GM21390 (cell line): ENCODE measurements around the gene TAF10.

Source experiments
- ATAC-seq: cut with Tn5 transposase; IDR thresholded peaks from one replicate; pipeline ENCODE4 v1.9.1; 2021; ENCODE audit not compliant: unreplicated experiment

Gene TAF10

DNA sequence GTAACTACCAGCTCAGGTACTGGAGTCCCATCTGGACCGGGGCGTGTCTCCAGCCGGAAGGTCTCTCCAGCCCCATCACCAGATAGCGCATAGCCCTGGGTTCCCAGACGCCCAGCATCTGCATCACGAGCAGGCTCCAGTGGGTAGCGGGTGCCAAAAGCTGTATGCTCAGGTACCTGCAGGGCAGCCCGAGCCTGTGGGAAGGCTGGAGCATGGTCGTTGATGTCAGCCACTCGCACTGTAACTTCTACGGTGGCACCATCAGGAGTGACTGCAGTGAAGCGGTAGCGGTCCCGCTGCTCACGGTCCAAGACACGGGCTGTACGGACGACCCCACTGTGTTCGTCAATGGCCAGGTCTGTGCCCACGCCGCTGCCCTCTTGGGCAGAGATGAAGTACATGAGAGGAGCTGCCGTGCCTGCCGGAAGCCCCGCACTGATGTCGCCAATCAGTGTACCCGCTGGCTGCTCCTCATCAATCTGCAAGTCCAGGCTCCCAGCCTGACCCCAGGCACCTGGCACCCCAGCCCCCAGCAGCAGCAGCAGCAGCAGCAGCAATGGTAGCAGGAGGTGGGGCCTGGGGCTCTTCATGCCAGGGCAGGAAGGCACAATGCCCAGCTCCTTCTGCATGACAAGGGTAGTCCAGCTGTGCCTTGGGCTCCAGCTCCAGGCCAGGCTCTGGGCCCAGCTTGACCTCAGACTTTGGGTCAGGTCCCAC lies 29.1 kb upstream of the TAF10 start:
- ATAC-seq: no peak

DNA sequence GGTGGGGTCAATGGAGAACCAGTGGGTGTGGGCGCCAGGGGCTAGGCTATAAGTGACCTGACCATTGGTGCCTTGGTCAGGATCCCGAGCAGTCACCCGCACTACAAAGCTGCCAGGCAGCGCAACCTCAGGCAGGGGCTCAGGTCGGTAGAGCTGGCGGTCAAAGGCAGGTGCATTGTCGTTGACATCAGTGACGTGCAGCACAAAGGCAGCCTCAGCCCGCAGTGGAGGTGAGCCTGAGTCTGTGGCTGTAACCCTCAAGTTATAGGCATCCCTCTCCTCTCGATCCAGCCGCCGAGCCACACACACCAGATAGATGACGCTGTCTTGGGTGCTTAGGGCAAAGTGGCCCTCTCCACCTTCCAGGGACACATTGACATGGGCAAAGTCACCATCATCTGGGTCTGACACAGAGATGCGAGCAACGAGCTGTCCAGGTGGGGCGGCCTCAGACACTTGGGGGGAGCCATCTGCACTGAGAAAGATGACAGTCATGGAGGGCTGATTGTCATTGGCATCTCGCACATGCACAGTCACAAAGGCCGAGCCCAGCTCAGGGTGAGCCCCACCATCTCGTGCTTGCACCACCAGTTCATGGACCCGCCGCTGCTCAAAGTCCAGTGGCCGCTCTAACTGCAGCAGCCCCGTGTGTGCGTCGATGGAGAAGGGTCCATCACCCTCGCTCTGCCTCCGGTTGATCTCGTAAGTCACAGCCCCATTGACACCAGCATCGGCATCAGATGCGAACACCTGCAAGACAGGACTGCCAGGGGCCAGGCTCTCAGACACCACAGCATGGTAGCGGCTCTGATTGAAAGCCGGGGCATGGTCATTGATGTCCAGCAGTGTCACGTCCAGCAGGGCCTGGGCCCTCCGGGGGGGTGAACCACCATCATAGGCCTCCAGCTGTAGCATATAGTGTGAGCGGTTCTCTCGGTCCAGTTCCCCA lies 28.3 kb upstream of the TAF10 start:
- no peak for ATAC-seq

DNA sequence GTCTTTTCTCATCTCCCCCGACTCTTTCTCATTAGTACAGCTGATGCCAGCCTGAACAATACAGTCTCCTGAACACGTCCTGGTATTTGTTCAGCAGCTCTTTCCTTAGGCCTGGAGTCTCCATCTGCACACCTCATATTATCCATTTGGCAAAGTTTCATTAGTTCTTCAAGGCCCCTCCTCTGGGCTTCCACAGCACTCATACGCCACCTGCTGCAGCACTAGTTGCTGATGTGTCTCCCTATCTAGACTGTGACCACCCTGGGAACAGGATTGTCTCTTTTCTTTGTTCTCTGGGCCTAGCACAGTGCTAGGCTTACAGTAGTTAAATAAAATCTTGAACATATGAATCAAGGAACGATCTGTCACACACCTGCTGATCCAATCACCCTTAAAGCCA lies 26.4 kb upstream of the TAF10 start:
- ATAC-seq: no peak

DNA sequence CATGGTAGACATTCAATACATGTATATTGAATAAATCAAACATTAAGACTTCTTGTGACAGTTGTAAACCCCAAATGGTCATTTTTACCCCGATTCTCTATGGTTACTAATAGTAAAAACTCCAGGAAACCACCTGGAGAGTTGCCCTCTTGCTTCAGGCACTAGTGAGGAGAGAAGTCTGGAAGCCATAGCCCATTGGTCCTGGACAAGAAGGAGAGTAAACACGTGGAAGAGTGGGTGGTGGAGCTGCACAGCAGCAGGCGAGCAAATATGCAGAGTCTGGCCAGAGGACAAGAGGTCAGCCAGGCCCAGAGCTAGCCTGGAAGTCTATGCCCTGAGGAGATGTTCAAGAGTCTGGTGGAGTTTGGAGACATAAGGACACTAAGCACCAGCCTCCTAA lies 25.9 kb upstream of the TAF10 start:
- ATAC-seq: no peak

DNA sequence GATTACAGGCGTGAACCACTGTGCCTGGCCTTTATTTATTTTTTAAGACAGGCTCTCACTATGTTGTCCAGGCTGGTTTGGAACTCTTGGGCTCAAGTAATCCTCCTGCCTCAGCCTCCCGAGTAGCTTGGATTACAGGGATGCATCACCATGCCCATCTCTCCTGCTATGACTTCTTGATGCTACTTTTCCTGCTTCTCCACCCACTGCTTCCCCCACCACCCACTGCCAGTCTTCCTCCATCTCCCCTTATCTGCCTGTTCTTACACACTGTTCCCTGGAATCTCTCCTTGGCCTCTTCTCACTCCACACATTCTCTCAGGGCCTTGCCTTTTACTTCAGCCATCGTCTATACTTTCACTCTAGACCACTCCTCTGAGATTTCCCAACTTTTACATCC lies 24.5 kb upstream of the TAF10 start:
- ATAC-seq: no peak

DNA sequence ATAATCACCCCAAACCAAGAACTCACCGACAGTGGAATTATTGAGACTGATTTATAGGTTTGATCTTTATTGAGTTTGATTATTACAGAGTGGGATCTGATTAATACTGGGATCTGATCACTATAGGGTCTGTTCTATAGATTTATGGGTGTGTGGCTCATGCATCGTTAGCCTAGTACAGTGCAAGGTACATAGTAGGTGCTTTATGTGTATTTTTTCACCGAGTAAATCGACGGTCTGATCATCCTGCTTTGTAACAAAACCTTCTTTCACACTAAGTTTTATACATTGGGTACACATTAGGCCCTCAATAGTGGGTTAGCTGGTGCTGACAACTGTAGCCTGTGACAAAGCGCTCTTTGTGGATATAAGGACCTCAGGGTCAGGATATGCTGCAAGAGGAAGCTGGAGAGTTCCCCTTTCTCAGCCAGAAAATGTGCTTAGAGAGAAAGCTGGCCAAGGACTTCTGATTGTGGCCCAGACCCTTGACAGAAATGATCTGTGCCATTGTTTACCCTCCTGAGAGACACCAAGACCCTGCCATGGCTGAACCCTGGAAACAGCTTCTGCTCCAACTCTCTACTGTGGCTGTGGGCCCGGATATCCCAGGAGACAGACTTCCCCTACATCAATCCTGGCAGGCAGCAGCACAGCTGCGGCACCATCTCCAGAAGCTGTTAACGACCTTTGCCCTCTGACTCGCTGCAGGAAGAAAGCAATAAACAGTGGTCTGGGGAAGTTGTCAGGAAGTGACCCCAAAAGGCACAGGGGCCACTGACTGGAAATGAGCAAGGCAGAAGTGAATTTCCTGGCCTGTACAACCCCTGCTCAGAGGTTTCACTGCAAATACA lies 23.3 kb upstream of the TAF10 start:
- no peak for ATAC-seq

DNA sequence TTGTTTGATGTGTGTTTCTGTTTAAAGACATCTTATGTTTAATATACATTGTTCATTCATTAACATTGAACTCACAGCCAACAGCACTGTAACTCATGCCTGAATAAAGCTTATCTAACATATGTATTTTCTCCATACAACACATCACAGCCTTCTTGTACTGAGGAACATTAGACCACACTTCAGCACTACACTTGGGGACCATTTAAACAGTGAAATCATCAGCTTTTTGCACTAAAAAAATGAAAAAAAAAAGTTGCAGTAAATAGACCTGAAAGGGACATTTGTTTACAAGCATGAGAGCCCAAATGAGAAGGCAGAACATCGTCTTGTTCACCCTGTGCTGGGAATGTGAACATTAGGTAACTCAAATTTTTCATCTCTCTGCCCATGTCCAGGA lies 22.5 kb upstream of the TAF10 start:
- ATAC-seq: no peak

DNA sequence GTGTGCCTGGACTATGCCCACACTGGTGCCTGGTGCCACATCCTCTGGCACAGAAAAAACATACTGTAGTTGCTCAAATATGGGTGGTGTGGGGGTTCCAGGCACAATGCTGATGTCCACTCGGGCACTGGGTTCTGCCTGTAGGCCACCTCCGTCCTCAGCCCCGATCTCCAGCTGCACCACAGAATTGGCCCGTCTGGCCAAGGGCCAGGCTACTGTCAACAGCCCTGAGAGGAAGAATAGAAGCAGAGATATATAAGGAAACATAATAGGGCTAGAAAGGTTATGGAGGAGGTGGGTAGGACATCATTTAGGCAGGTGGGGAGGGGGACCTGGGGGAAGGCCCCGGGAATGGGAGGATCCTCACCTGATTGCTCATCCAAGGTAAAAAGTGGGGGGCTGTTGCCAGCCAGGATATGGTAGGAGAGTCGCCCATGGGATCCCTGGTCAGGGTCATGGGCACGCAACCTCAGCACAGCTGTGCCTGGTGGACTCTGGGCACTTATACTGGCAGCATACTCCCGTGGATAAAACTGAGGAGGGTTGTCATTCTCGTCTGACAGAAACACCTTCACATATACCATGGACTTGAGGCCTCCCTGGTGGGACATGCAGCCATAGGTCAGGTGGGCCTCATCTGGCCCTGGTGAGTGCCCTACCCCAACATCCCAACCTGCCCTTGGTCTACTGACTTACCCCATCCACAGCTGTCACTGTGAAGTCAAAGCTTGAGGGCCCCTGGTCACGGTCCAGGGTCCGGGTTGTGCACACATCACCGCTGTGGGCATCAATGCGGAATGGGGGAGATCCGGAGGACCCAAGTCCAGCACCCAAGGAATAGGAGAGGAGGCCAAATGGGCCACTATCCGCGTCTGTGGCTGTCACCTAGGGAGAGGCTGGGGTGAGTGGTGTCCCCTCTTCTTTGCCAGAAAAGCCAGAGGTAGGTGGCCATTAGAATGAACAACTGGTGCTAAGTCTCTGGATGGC lies 21.7 kb upstream of the TAF10 start:
- no peak for ATAC-seq

DNA sequence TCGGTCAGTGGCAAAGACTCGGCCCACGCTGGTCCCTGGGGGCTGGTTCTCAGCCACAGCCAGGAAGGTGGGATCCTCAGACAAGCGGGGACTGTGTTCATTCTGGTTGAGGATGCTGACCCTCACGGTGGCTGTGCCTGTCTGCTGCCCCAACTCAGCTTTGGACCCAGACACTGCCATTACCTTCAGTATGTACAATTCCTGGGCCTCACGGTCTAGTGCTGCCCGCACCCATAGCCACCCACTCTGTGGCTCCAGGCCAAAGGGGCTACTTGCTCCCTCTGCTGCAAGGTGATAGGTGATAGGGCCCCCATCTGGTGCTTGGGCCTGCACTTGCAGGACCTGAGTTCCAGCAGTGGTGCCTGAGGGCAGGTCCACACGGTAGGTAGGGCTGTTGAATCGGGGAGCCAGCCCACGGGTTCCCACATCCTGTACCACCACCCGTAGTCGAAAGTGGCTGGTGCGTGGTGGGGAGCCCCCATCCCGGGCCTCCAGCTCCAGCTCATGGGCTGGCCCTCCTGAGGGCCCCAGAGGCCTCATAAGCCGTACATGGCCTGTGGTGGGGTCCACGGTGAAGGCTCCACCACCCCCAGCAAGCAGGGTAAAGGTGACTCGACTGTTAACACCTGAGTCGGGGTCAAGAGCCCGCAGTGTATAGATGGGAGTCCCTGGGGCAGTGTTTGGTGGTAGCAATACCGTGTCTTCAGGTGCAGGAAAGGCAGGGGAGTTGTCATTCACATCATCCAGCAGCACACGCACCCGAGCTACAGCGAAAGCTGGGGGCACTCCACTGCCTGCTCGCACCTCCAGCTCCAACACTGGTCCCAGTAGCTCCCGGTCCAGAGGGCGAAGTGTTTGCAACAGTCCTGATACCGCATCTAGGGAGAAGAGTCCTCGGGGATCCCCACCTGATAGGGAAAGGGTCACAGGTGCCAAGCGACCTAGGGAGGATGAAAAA lies 20.4 kb upstream of the TAF10 start:
- no peak for ATAC-seq

DNA sequence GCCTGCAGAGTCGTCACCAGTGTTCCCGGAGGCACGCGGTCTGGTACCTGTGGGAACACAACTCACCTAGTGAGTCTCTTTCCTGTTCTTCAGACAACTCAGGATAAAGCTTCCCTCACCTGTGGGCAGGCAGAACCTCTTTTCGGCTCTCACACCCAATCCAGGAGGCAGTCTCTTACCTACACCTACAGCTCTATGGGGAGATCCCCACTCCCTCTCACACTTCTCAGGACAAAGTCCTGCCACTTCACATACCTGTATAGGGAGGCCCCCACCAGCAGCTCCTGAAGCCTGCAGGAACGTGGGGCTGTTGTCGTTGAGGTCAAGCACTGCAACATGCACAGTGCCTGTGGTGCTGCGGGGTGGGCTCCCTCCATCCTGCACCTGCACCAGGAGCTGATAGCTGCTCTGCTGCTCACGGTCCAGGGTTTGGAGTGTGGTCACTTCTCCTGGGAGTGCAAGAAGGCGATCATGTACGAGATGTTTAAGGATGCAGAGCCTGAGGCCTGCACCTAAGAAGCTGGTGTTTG lies 19.4 kb upstream of the TAF10 start:
- ATAC-seq: no peak

DNA sequence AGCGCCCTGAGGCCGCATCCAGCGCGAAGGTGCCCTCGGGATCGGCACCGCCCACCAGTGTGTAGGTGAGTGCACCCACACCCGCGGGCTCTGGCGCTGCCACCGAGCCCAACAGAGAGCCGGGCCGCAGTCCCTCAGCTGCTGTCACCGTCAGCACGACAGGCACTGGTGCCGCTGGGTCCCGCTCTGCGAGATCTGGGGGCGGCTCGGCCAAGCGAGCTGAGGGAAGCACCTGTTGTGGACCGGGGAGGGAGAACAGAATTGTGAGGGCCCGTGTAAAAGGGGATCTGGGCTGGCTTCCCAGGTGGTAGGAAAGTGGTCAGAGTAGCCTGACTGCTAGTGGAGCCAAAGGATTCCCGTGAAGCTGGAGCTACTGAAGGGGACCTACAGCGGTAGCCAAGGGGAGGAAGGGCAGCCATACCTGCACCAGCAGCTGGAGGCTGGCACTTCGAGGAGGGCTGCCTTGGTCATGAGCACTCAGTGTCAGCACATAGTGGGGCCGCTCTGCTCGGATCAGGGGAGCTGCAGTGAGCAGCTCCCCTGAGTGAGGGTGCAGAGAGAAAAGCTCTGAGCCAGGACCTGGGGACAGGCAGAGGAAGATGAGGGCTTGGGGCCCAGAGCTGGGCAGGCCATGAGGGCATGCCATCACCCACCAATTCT lies 18.7 kb upstream of the TAF10 start:
- ATAC-seq: no peak

DNA sequence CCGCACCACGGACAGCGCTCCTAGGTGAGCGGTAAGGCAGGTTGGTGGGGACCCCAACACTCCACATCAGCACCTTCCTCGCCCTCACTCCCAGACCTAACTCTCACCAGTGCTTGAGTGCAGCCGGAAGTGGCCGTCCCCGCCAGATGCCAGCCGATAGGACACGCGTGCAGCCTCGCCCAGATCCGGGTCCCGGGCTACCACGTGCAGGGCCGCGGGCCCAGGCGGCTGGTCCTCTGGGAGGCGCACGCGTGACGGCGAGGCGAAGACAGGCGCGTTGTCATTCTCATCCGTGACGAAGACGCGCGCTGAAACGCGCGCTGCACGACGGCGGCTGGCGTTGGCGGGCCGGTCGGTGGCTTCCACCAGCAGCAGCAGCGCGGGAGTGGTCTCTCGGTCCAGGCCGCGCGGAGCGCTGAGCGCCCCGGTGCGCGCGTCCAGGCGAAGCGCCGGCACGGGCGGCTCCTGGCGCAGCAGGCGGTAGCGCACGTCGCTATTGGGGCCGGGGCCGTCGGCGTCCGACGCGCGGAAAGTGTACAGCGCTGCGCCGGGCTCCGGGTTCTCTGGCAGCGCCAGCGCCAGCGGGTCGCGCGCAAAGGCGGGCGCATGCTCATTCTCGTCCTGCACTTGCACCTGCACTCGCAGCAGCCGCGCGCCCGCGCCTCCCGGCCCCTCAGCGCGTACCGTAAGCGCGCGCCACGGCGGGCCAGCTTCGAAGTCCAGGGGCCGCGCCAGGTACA lies 18.0 kb upstream of the TAF10 start:
- ATAC-seq: no peak

DNA sequence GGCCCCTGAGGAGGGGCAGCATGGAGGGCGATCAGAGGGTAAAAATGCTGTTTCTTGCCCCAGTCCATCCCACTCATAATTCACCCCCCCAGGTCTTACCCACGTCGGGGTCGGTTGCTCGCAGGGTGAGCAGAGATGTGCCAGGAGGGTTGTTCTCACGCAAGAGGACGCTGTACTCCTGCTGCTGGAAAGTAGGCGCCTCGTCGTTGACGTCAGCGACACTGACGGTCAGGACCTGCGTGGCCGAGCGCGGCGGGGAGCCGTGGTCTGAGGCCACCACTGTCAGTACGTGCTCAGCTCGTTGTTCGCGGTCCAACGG lies 17.5 kb upstream of the TAF10 start:
- ATAC-seq: no peak

DNA sequence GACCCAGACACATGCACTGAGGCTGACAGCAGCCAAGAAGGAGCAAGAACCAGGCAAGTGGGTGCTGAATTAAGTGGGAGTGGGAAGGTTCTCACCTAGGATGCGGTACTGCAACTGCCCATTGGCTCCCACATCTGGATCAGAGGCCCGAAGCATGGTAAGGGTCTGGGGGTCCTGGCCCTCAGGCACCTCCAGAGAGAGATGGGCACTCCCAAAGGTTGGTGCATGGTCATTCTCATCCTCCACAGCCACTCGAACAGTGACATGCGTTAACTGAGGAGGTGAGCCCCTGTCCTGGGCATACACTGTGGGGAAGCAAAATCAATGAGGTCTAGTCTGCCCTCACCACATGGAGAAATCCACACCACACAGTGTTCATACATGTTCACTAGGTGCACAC lies 16.5 kb upstream of the TAF10 start:
- no peak for ATAC-seq

DNA sequence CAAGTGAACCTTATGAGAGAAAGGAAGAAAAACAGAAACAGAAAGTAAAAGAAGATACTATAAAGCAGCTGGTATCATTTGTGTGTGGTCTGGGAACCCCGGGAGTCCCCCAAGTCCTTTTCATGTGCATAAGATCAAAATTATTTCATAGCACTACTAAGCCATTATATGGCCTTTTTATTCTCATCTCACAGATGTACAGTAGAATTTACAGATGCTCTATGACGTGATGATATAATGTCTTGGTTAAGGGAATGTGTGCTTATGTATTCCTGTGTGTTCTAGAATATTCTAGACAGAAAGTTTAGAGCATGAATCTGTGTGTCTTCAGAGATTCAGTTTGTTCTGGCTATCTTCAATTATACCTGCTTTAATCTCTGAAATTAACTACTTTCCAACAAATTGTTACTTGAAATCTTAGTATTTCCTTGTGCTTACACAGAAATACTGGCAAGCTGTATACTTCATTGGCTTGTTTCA lies 15.8 kb upstream of the TAF10 start:
- peak; percentile 74 for ATAC-seq

DNA sequence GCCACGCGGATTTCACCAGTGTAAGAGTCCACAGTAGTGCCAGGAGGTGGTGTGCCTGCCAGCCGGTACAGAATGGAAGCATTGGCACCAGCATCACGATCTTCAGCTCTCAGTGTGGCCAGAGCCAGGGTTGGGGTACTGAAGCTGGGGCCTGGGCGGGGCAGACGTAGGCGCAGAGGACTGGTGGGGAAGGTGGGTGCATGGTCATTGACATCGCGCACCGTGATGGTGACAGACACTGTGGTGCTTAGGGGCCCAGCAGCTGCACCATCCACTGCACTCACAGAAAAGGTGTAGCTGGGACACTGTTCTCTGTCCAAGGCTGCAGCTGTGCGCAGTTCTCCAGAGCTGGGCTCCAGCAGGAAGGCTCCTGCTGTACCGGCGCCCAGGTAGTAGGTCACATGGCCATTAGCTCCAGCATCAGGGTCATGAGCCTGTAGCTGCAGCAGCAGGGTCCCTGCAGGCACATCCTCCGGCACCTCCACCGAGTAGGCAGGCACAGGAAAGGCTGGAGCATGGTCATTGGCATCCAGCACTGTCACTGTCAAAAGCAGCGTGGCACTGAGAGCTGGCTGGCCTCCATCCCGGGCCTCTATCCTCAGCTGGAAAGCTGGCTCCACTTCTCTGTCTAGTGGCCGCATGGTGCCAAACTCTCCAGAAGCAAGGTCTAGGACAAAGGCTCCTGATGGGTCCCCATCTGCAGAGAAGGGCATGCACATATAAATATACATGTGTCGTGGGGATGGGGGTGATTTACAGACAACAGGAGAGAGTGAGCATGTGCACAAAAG lies 15.2 kb upstream of the TAF10 start:
- ATAC-seq: peak; percentile 2
